Parathyroid adenoma (tissue), 2 donors: ENCODE measurements around the gene UBP1.

Source experiments
- H2AFZ ChIP-seq: fragments of 300-600 bp; sonication (generic); one replicate; pipeline ENCODE4 v1.7.0; 2017; ENCODE audit warnings: antibody characterized with exemption, mild to moderate bottlenecking
- H3K27ac ChIP-seq: fragments of 300-600 bp; sonication (generic); one replicate; pipeline ENCODE4 v1.7.0; 2017
- H3K27me3 ChIP-seq: fragments of 300-600 bp; sonication (generic); one replicate; pipeline ENCODE4 v1.7.0; 2017; ENCODE audit warnings: low read length; ENCODE audit not compliant: control insufficient read depth, insufficient read depth
- H3K36me3 ChIP-seq: fragments of 300-600 bp; sonication (generic); one replicate; pipeline ENCODE4 v1.7.0; 2017; ENCODE audit warnings: low read length; ENCODE audit not compliant: control insufficient read depth, insufficient read depth
- H3K4me1 ChIP-seq: fragments of 300-600 bp; sonication (generic); one replicate; pipeline ENCODE4 v1.7.0; 2017; ENCODE audit warnings: control low read depth
- H3K4me2 ChIP-seq: fragments of 300-600 bp; sonication (generic); one replicate; pipeline ENCODE4 v1.7.0; 2017; ENCODE audit warnings: low read length
- H3K4me3 ChIP-seq: fragments of 300-600 bp; sonication (generic); one replicate; pipeline ENCODE4 v1.7.0; 2017; ENCODE audit warnings: low read depth, low read length
- H3K79me2 ChIP-seq: fragments of 300-600 bp; sonication (generic); one replicate; pipeline ENCODE4 v1.7.0; 2017; ENCODE audit warnings: control low read depth
- H3K9ac ChIP-seq: fragments of 300-600 bp; sonication (generic); one replicate; pipeline ENCODE4 v1.7.0; 2017; ENCODE audit warnings: mild to moderate bottlenecking
- H3K9me3 ChIP-seq: fragments of 300-600 bp; sonication (generic); one replicate; pipeline ENCODE4 v1.7.0; 2017; ENCODE audit warnings: low read length; ENCODE audit not compliant: control insufficient read depth
- TF ChIP-seq, protein P1 (sequence below): fragments of 300-600 bp; sonication (generic); IDR thresholded peaks from one replicate; pipeline ENCODE4 v1.7.0; 2017; ENCODE audit warnings: antibody characterized with exemption, mild to moderate bottlenecking
- donor health status: primary hyperparathyroidism.

Gene UBP1

DNA sequence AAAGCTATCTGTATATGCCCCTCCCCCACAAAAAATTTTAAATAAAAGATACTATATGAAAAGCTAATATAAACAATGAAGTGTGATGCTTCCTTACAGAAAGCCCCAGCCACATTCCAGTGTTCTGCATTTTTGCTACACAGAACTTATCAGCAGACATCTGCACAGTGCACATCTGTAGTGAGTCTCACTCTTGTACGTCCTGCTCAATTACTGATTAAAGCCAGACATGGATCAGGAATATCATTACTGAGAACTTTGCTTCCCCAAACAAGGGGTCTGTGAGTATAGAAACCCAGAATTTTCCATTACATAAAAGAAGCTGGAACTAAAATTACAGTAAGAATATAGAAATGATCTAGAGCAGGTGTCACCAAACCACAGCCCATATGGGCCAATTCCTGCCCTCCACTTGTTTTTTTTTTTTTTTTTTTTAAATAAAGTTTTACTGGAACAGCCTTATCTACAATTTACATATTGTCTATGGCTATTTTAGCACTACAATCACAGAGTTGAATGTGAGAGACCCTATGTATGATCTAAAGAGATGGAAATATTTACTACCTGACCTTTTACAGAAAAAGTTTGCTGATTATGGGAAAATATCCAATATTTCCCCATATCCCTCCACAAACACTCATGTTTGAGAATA is 45.7 kb downstream of the UBP1 start:
- H3K4me2 ChIP-seq: no peak overlapping the region
- no peak overlapping the region for H2AFZ ChIP-seq
- H3K9ac ChIP-seq: no peak overlapping the region
- no peaks in the 10 kb centered on the region for H3K36me3 ChIP-seq
- no peaks in the 10 kb centered on the region for H3K27me3 ChIP-seq
- no peak overlapping the region for H3K4me3 ChIP-seq
- no peak overlapping the region for H3K27ac ChIP-seq
- TF ChIP-seq, protein P1, sequence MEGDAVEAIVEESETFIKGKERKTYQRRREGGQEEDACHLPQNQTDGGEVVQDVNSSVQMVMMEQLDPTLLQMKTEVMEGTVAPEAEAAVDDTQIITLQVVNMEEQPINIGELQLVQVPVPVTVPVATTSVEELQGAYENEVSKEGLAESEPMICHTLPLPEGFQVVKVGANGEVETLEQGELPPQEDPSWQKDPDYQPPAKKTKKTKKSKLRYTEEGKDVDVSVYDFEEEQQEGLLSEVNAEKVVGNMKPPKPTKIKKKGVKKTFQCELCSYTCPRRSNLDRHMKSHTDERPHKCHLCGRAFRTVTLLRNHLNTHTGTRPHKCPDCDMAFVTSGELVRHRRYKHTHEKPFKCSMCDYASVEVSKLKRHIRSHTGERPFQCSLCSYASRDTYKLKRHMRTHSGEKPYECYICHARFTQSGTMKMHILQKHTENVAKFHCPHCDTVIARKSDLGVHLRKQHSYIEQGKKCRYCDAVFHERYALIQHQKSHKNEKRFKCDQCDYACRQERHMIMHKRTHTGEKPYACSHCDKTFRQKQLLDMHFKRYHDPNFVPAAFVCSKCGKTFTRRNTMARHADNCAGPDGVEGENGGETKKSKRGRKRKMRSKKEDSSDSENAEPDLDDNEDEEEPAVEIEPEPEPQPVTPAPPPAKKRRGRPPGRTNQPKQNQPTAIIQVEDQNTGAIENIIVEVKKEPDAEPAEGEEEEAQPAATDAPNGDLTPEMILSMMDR: no peak
- no peaks in the 10 kb centered on the region for H3K9me3 ChIP-seq
- no peaks in the 10 kb centered on the region for H3K79me2 ChIP-seq
- H3K4me1 ChIP-seq: peaks cover 2% of the 10 kb centered on the region

DNA sequence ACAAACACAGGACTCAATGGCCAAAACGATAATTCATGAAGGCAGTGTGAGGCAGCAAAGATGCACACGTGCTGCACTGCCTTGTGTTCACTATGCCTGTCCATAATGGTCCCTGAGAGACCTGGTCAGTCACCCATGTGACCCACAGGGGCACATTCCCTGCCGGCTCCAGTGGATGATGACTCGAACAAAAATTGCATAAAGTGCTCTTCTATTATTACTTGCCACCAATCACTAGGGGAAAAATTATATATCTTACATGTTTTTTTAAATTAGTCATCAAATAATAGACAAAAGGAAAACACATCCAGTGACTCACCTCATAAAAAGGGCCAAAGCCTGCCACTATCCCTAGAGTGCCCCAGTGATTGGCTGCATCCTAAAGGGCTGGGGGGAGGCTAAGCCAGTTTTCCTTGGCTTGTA is 47.5 kb downstream of the UBP1 start:
- no peaks in the 10 kb centered on the region for H3K9me3 ChIP-seq
- H3K9ac ChIP-seq: no peak overlapping the region
- no peaks in the 10 kb centered on the region for H3K79me2 ChIP-seq
- no peak overlapping the region for H3K27ac ChIP-seq
- TF ChIP-seq, protein P1: no peak
- H3K4me1 ChIP-seq: peaks cover 2% of the 10 kb centered on the region
- H2AFZ ChIP-seq: no peak overlapping the region
- no peak overlapping the region for H3K4me3 ChIP-seq
- H3K27me3 ChIP-seq: no peaks in the 10 kb centered on the region
- no peaks in the 10 kb centered on the region for H3K36me3 ChIP-seq
- H3K4me2 ChIP-seq: no peak overlapping the region

DNA sequence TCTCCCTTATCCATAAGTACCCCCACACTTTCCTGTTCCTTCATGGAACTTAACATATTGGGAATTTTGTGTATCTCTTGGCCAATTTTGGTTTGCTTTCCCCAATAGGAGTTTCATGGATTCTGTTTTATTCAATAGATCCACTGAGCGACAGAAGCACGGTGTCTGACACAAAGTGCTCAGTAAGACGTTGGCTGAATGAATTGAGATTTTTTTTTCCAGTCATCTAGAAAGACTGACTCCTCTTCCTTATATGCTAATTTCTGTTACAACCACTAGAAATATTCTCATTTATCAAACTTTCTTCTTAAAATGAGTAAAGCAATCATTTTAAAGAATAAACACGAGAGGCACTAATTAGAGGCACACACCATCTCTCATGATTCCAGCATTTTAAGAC is 48.1 kb downstream of the UBP1 start:
- no peaks in the 10 kb centered on the region for H3K79me2 ChIP-seq
- H3K9me3 ChIP-seq: no peaks in the 10 kb centered on the region
- H3K4me2 ChIP-seq: no peak overlapping the region
- no peaks in the 10 kb centered on the region for H3K27me3 ChIP-seq
- peaks cover 2% of the 10 kb centered on the region for H3K4me1 ChIP-seq
- no peak overlapping the region for H3K9ac ChIP-seq
- H3K36me3 ChIP-seq: no peaks in the 10 kb centered on the region
- TF ChIP-seq, protein P1: no peak
- H3K4me3 ChIP-seq: no peak overlapping the region
- H3K27ac ChIP-seq: no peak overlapping the region
- no peak overlapping the region for H2AFZ ChIP-seq

DNA sequence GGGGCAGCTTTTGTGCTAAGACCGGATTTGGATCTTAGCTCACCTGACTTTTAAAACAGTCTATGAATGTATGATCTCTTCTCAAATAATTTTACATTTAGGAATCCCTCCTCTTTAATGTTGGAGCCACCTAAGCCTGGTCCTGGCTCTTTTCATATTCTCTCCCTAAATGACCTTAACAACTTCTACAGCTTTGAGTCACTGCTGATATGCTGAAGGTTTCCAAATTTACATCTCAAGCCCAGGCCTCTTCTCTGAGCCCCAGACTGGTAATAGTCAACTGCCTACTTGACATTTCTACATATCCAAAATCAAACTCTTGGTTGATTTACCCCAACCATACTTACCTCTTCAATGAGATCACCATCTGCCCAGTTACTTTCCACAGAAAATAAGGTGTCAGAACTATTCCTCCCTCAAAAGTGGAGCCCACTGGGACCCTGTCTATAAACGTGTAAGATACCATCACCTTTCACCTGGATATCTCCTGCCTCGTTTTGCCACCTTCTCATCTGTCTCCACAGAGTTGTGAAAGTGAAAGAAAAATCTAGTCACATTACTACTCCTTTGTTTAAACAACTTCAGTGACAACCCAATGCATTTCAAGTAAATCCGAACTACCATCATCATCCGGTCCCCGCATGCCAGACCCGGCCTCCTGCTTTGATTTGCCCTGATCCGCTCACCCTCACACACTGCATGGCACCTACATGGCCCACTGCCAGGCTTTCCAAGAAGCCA is 48.8 kb downstream of the UBP1 start:
- Histone ChIP-seq H3K79me2 (no peaks in the 10 kb centered on the region), H3K4me3 (no peak overlapping the region), H3K9me3 (no peaks in the 10 kb centered on the region), H3K27ac (no peak overlapping the region), H3K27me3 (no peaks in the 10 kb centered on the region), H3K9ac (no peak overlapping the region), H2AFZ (no peak overlapping the region), H3K36me3 (no peaks in the 10 kb centered on the region), H3K4me2 (no peak overlapping the region), H3K4me1 (peaks cover 2% of the 10 kb centered on the region)
- TF ChIP-seq, protein P1: no peak
